Stimulated activated naive CD4-positive, alpha-beta T cell (primary cell): Measurements from ENCODE around the gene SGIP1.
"Not testable (repeated sequence)": the region's sequence is repeated elsewhere in the genome, so short reads cannot be mapped to it uniquely, and the experiment has no call there.

ENCODE experiments used
- DNase-seq, 6 experiments: peaks; one replicate each; lab custom pipeline; 2025; lab: John Stamatoyannopoulos, UW

Gene SGIP1

DNA sequence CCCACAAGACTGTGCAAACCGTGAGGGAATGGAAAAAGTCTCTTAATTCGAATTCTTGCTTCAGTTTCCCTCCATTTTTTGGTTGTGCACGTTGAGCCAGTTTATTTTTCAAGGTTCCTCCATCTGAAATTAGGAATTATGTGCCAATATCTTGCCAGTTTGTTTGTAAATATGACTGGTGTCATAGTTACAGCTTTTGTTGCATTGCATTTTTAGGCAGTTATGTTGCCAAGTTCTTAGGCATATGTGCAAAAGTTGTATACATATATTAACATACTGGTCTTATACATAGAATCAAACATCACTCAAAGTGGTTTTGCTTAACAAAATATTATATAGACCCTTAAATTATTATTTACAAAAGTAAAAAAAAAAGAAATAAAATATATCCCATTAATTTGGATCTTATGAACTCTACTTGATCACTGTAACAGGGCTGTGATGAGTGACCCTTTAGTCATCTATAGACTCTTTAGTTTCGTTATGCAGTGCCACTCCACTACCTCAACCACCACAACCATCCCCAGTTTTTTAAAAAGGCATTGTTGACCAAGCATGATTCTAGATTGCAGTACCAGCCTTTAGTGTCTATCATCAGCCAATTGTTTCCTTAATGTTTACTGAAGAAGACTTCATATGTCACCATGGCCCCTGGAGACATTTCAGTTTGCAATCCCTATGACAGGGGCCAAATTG, 197.4 kb downstream of the SGIP1 start:
- no peak for DNase-seq

DNA sequence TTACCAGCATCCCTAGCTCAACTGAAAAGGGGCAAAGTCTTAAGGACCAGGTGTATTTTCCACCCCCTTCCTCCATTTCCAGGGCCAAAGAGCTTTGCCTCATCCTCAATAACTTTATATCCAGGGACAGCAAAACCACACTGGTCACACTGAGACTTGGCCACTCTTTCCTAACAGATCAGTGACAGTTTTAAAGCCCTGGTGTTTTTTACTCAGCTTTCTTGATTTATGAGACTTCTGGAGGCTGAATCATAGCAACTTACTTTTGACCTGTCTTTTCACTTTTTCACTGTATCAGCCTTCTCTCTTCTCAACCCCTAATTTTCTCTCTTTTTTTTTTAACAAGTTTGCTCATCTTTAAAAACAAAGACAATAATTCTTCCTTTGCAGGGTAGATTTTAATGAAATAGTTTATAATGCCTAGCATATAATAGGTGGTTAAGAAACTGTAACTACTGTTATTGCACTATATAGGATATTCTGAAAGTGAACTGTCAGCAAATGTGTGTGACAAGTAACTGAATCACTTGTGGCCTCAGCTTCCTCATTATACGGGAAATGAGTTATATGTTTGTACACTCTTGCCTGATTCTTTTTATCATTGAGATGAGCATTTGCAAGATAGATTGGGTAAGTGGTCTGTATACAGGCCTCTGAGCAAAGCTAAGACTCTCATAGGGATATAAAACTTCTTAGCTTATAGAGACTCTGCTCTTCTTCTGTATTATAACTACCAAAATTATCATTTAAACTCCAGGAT, 198.6 kb downstream of the SGIP1 start:
- no peak for DNase-seq

DNA sequence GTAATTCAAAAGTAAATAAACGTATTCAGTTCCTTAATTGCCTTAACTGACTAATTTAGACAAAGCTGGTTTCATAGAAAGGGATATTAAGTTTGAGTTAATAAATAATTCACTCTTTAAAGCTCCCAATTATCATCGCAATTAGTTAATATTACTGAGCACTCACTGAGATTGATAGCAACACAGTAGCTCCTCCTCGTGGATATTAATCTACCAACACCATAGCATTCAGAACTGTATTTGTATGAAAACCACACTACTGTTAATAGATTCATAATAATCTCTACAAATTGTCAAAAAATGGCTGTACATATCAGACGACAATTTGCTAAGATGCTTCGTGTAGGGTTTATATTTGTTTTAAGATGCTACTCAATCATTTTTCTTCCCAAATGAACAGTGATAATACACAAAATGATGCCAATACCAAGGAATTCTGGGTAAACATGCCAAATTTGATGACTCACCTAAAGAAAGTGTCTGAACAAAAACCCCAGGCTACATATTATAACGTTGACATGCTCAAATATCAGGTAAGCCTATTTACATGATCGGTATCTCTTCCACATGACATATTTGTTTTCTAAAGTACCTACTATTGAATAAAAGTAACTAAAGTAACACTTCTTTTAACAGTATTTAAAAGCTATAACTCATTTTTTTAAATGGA, 199.5 kb downstream of the SGIP1 start:
- DNase-seq = no peak

DNA sequence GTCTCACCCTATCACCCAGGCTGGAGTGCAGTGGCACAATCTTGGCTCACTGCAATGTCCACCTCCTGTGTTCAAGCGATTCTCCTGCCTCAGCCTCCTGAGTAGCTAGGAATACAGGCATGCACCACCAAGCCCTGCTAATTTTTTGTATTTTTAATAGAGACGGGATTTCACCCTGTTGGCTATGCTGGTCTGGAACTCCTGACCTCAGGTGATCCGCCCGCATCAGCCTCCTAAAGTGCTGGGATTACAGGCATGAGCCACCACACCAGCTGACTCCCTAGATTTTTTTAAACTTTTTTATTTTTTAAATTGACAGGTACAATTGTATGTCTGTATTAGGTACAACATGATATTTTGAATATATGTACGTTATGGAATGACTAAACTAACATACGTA, 200.6 kb downstream of the SGIP1 start:
- DNase-seq = not testable (repeated sequence)

DNA sequence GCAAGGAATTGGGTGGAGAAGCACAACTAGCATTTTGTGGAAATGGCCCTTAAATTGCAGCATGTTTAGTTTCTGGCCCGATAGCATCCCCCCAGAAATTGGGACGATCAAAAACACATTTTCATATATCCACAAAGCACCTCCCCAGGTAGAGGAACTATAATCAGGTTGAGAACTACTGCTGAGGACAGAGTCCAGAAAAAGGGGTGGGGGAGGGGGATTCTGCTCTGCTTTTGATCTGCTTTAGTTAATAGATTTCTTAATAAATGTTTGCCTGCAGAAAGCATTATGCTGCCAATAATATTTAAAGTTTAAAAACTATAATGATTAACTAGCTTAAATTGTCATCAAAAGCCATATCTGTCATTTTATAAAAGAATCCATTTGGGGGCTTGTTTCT, 203.9 kb downstream of the SGIP1 start:
- DNase-seq = no peak

DNA sequence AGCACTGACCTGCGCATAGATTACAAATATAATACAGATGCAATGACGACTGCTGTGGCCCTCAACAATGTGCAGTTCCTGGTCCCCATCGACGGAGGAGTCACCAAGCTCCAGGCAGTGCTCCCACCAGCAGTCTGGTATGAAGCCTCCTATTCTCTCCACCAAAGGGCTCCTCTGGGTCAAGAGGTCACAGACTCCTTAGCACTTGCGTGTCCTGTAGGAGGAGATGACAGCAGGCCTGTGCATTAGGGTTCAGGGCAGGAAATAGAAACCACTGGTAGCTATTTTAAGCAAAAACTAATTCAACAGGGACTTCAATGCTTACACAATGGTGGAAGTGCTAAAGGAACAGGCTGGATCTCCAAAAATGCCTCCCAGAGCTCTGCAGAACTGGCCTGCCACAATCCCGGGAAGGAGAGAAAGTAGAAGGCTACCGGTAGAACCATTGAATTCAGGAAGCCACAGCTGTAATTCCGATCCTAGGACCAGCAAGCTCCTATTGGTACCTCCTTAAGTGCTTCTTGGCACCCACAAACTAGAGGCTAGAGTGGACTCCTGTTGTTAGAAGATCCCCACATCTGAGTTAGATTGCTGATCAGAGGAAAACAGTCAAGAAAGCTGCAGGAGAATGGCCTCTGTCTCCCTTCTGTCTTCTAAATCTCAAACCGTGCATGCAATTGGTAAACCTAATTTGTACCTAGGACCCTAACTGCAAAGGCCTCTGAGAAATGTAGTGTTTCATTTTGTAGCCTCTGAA, 205.6 kb downstream of the SGIP1 start:
- DNase-seq = no peak

DNA sequence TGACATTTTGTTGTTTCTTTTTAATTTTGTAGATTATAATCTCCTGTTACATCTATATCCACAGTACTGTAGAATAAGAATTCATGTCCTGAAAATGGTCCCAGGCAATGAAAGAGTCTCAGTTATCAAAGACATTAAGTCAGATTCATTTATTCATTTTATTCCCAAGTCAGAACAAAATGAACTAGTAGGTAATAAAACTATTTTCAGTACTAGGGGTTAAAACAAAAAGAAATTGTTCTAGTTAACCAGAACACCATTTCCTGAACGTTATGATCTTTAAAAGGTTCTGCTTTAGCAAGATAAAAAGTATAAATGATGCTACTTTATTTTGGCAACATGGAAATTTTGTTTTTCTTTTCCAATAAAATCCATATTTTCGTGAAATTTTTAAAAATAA, 211.5 kb downstream of the SGIP1 start:
- no peak for DNase-seq

DNA sequence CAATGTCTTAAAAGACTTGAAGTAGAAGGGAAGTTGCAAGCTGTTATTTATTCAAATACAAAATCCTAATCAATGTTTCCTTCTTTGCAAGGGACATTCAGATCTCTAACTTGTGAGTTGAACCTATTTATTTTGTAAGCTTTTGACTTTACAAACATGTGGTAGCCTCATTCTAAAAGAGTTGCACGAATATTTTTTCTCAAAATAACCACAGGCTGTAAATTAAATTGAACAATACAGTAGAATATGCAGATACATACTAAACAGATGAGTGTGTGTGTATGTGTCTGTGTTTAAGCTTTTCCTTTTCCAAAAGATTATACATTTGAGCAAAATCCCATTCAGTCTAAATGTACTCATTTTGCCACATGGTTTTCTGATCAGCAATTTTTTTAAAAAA, 213.5 kb downstream of the SGIP1 start:
- DNase-seq = no peak

DNA sequence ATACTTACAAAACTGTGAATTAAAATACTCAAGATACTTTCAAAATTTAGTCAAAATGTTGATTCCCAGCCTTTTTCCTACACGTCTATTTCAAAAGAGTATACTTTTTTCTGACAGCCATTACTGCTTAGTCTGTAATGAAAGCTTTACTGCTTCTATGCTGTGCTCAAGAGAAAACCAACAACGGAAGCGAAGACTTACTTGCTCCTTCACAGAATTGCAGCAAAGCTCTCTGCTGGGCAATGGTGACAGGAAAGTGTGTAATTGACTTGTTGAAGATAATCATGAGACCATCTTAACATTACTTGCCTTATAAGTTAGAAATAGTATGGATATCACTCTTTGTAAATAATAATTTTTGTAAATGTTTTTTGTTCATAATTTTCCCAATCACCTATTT, 216.6 kb downstream of the SGIP1 start:
- DNase-seq = peak in 1 of 6 experiments; percentile 7

DNA sequence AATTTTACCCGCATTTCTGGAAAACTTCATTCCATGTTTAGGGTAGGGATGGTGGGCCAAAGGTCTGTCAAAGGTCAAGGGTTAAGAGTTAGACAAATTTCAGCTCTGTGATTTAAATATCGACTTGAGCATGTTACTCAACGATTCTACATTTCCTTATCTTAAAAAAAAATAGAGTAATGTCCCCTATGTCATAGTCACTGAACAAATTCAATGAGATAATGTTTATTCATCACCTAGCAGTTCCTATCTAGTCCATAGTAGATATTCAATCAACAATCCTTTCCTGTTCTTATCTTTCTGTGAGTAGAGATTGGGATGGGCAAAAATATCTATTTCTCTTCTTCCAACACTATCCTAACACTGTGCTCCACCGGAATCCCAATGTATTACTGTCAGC, 217.2 kb downstream of the SGIP1 start:
- DNase-seq = no peak

DNA sequence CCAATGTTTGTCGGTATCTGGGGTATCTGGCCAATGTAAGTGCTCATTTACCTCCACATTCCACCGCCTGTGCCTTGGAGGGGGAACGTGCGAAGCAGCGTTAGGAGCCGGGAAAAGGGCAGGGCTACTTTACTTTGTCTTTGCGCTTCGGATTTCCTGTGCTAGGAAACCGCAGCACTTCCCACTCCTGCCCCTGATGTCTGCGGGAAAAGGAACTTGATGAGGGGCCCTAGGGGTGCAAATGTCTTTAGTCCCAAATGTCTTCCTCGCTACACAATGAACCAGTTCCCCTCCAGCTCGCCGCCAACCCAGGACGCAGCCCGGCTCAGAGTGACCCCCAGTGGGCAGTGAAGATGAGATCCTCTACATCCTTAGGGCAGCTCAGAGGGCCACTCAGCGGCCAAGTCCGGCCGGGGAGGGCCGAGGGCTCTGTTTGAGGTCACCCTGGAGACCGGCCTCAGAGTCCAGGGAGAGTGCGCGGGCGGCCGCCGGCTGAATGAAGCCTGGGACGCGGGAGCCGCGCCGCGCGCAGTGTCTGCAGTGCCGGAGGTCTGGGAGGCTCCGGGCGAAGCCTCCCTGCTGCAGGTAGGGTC, 218.1 kb downstream of the SGIP1 start, which contains the start of gene DYNLT5:
DYNLT5 (plus strand) TSS at position 460 of the 593 bp plus-strand sequence. CDS start 2,200 bp downstream, outside the sequence.
- DNase-seq = no peak

DNA sequence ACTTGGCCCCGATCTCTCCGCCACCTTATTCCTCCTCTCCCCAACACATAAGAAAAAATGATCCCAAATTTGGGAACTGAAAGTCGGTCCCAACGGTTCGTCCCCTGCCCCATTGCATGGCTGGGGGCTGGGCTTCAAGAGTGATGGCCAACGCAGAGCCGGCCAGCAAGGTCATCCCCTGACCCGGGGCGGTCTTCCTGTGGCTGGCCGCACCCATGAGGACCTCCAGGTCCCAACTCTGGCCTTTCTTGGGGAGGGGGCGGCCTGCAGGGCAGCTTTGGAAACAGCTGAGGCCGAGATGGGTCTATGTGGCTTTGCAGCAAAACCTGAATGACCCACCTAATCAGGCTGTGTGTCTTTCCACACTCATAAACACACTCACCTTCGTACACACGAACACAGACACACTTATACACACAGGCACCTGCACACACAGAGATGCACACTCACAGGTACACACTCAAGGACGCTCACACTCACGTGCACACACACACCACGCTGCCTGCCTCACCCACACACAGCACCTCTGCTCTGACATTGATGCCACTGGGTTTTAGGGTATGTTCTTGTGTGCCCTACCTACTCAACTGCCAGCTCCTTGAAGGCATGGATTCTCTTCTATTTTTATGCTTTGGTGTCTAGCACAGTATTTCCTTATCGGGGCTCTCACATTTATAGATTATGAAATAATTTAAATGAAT, 218.9 kb downstream of the SGIP1 start:
- no peak for DNase-seq

DNA sequence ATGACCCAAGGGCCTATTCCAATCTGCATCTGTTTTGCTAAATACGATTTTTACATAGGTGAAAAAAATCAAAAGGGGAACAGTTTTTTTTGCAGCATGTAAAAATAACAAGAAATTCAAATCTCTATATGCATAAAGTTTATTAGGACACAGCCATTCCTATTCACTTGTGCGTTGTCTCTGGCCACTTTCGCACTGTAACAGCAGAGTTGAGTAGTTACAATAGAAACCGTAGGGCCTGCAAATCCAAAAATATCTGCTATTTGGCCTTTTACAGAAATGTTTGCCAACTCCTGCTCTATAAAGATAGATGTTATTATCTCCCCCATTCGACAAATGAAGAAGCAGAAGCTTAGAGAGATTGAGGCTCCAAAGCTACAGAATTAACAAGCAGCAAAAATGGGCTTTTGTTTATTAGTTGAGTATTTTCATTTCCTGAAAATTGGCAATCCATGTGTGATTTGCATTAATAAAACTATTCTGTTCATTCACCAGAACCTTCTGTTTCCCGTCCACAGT, 223.8 kb downstream of the SGIP1 start:
- DNase-seq = no peak

DNA sequence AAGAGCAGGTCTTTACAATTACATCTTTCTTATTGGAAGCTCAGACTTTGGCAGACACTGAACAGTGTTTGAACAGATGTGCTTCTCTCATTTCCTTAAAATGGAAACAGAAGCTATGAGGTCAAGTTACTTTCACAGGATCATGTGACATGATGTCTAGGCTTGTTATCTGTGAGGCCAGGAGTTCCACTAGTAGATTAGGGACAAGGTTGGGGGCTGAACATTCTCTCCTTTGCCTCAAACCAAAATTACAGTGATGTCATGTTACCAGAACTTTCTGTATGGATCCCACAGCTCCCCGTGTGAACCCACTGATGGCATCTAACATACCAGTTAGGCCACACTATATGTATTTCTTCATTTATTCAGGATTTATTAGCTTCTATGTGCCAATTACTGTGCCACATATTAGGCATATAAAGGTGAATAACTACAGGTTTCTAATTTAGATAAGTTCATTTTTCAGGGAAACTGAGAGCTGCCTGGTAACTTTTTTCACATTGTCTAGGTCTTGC, 224.3 kb downstream of the SGIP1 start:
- no peak for DNase-seq

DNA sequence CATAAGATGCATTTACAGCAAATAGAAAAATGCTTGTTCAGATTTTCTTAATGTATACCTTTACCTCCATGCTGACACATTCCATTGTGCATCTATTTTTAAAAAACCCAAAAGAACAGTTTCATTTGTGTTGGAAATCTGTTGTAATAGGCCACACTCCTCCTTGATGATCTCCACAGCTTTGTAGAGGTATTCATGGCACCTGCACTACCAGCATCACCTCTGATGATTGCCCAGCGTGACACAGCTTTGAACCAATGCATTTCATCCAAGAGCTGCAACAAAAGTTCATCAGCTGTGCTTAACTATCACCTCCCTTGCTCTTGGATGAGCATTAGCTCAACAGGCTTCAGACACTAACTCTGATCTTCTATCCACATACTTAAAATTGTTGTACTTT, 226.6 kb downstream of the SGIP1 start:
- DNase-seq = no peak

DNA sequence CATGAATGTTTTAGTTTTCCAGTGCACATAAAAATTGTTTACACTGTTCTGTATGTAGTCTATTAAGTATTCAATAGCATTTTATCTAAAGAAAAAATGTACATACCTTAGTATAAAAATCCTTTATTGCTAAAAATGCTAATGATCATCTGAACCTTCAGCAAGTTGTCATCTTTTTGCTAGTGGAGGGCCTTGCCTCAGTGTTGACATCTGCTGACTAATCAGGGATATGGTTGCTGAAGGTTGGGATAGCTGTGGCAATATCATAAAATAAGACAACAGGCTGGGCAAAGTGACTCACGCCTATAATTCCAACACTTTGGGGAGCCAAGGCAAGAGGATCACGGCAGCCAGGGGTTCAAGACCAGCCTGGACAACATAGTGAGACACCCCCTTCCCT, 227.3 kb downstream of the SGIP1 start:
- no peak for DNase-seq

DNA sequence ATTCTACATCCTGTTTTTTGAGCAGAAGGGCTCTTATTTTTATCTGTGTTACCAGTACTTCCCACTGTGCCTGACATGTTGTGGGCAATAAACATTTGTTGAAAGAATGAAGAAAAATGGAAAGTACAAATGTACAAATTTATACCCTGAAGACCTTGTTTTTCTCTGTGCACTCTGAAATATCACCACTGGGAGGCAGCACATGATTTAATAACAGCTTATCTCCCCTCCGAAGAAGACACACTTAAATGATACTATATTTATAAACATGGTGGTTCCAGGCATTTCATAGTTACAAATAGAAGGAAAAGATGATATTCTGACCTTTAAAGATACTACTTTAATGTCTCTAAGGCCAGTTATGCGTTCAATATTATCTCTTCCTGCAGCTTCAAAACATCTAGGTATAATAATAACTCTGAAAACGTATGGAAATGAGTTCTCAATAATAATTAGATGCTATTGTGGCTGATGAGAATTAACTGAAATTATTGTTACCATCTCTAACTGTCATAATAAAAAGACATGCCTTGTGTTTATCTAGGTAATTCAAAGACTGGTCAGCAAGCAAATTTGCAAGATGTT, 231.1 kb downstream of the SGIP1 start:
- DNase-seq = peak; percentile 7 to 77 (median 21)

DNA sequence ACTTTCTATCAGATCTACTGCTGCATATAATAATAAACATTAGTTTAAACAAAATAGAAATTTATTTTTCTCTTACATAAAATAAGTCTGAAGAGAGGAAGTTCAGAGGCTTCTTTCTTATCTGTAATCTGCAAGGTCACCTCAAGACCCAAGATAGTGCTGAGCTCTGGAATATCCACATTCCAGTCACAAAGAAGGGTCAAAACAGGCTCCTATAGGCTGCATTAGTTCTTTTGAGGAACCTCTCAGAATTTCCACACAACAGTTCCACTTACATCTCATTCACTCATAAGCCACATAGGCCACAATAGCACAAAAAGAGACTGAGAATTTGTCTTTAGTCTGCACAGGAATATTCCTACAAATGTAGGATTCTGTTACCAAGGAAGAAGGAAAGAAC, 233.7 kb downstream of the SGIP1 start:
- DNase-seq = no peak

DNA sequence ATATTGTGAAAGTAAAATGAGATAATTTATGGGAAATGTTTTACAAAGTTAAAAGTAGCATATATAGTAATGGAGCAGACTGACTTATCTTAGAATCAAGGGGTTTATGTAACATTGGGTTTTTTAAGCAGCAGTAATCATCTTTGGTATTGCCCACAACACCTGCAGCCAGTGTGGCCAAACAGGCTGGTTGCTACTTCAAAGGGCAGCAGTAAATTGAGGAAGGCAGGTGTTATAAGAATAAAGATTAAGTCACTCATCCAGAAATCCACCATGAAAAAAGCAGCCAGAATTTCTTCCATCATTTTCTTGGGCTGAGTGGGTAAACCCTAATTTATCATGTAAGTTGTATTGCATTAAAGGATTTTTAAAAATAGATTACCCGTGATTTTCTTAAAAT, 235.0 kb downstream of the SGIP1 start:
- DNase-seq = no peak

DNA sequence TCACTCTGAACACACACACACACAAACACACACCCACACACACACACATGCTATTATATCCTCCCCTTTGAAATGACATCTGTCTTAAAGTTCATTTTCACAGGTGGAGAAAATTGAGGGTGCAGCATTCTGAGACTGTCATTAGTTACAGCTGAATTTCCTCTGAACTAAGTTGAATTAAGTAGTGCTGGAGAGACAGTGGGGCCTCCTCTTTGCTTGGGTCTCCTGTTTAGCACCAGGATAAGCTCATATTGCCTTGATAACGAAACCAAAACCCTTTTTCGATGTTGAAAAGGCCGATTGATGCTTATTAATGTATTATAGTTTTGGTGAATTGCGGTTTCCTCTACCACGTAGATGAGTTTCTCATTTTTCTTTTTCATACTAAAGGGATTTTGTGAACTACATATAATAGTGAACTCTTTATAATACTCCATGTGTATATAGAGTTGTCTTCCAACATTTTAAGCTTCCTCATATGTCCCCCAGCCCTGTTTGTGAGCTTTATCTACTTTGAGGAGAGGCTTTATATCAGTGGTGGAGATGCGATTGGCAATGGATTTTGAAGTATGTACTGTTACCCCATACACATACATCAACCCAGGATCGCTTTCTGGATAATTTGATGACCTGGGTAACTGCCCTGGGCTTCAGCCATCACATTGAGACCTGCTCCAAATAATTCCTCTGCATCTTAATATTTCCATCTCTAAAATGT, 235.7 kb downstream of the SGIP1 start:
- DNase-seq = peak in 3 of 6 experiments; percentile 11 to 50 (median 25)
